Prostate gland (tissue), 2 donors: ENCODE data around the gene C1D. TPM values are rescaled to one million over a fixed set of nuclear protein-coding genes. Genes with fewer than 3 reads are reported as not detected.

Source experiments
- DNase-seq: peaks from one replicate; pipeline ENCODE4 v3.0.0-alpha.2; 2019; ENCODE audit warnings: low spot score
- H3K27ac ChIP-seq, 2 donors: fragments of 200-600 bp; sonication (generic); 2 replicates each; pipeline ENCODE4 v1.5.1; 2017 to 2019
- H3K27me3 ChIP-seq: fragments of 200-600 bp; sonication (generic); replicated peaks from 2 replicates; pipeline ENCODE4 v1.5.1; 2019; ENCODE audit not compliant: insufficient read depth
- H3K36me3 ChIP-seq, 2 donors: fragments of 200-600 bp; sonication (generic); 1 replicate in 1 of 2; 2 replicates in 1 of 2; pipeline versions ENCODE4 v1.5.1 to v1.8.1; 2017 to 2019
- H3K4me1 ChIP-seq: fragments of 200-600 bp; sonication (generic); replicated peaks from 2 replicates; pipeline ENCODE4 v1.5.1; 2019
- H3K4me3 ChIP-seq, 2 donors: fragments of 200-600 bp; sonication (generic); 2 replicates each; pipeline ENCODE4 v1.5.1; 2017 to 2019
- H3K9me3 ChIP-seq: fragments of 200-600 bp; sonication (generic); 2 replicates; pipeline ENCODE4 v1.5.1; 2017
- POLR2A ChIP-seq: fragments of 450-650 bp; IDR thresholded peaks from one replicate; pipeline ENCODE4 v1.6.1; 2016; ENCODE audit warnings: antibody characterized with exemption, mild to moderate bottlenecking
- POLR2AphosphoS5 ChIP-seq: sonication (generic); formaldehyde crosslinking; IDR thresholded peaks from one replicate; pipeline ENCODE4 v1.6.1; 2017; ENCODE audit warnings: antibody characterized with exemption
- WGBS: methylation state at CpG from one replicate; pipeline ENCODE4 v1.1.5; 2018; 5-methylcytosine and 5-hydroxymethylcytosine counted together
- intact Hi-C: fragments of 100-400 bp; cut with DNase I; formaldehyde crosslinking; loops from one replicate; pipeline ENCODE4 v1.14.2; 2022
- total RNA-seq, 2 donors: library from RNA; depleted of rRNA; stranded (reverse); fragments of >200 nt; gene quantifications; one replicate each; pipeline ENCODE4 v1.1.0, GENCODE V29; 2016
- TF ChIP-seq, protein P1 (sequence below), 4 experiments: fragments of 200-600 bp in 2 of 4; fragments of 450-650 bp in 2 of 4; sonication (generic) in 2 of 4; IDR thresholded peaks; 1 replicate in 3 of 4; 2 replicates in 1 of 4; pipeline ENCODE4 v1.5.1; 2016 to 2019; ENCODE audit warnings: antibody characterized with exemption in 4 of 4, mild to moderate bottlenecking in 2 of 4, moderate library complexity in 2 of 4

The C1D gene
- total RNA-seq, 2 donors from 2014 or later, result 31.5 to 51.6 TPM

DNA sequence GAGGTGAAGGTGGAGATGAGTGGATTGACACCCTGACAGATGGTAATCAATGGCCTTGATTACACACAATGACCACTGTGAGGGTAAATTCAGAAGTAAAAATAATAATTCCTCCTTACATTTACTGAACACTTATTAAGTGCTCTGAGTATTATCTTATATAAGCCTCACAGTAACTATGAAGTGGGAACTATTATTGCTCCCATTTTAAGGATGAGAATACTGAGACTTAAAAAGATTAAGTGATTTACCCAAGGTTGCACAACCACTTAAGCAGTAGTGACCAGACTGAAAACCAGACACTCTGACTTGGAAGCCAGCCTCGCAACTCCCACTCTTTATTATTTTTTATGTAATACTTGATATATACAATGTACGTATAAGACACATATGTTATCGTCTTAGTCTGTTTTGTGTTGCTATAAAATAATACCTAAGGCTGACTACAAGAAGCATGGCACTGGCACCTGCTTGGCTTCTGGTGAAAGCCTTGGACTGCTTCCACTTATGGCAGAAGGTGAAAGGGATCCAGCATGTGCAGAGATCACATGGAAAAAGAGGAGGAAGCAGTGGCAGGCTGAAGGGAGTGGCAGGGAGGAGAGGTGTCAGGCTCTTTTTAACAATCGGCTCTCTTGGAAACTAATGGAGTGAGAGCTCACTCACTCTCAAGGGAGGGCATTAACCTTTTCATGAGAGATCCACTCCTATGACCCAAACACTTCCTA lies 41.5 kb upstream of the C1D start:
- DNase-seq, result no peak
- Histone ChIP-seq H3K4me1 (no peaks in the 10 kb centered on the region), H3K9me3 (no peaks in the 10 kb centered on the region), H3K27ac (no peak overlapping the region), H3K4me3 (no peak overlapping the region), H3K27me3 (no peaks in the 10 kb centered on the region), H3K36me3 (no peaks in the 10 kb centered on the region)
- intact Hi-C loops, result no loop called here
- TF ChIP-seq POLR2AphosphoS5, result no peak
- TF ChIP-seq, protein P1, sequence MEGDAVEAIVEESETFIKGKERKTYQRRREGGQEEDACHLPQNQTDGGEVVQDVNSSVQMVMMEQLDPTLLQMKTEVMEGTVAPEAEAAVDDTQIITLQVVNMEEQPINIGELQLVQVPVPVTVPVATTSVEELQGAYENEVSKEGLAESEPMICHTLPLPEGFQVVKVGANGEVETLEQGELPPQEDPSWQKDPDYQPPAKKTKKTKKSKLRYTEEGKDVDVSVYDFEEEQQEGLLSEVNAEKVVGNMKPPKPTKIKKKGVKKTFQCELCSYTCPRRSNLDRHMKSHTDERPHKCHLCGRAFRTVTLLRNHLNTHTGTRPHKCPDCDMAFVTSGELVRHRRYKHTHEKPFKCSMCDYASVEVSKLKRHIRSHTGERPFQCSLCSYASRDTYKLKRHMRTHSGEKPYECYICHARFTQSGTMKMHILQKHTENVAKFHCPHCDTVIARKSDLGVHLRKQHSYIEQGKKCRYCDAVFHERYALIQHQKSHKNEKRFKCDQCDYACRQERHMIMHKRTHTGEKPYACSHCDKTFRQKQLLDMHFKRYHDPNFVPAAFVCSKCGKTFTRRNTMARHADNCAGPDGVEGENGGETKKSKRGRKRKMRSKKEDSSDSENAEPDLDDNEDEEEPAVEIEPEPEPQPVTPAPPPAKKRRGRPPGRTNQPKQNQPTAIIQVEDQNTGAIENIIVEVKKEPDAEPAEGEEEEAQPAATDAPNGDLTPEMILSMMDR (IDR thresholded peaks at IDR 0.05), result no peak
- TF ChIP-seq POLR2A, result no peak
- WGBS, result 73% methylated on average over 4 of the region's 4 CpGs

DNA sequence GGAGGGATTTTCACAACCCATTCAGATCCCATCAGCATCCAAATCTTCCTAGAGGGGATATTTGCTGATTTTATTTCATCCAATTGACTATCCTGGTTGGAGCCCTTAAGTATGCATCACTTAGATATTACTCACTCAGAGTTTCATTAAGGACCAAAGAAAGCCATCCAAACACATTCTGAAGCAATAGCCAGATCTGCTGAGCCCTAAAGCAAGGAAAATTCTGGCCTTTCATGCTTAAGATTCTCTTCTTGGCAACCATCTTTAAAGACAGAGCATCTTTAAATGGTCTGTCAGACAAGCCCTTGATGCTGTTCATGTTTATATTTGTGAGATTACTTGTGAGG lies 40.9 kb upstream of the C1D start:
- Histone ChIP-seq H3K4me3 (no peak overlapping the region), H3K27ac (no peak overlapping the region), H3K4me1 (no peaks in the 10 kb centered on the region), H3K27me3 (no peaks in the 10 kb centered on the region), H3K9me3 (no peaks in the 10 kb centered on the region), H3K36me3 (no peaks in the 10 kb centered on the region)
- DNase-seq, result no peak
- TF ChIP-seq, protein P1 (IDR thresholded peaks at IDR 0.05), result no peak
- no peak for TF ChIP-seq POLR2AphosphoS5
- no peak for TF ChIP-seq POLR2A
- intact Hi-C loops, result no loop called here

DNA sequence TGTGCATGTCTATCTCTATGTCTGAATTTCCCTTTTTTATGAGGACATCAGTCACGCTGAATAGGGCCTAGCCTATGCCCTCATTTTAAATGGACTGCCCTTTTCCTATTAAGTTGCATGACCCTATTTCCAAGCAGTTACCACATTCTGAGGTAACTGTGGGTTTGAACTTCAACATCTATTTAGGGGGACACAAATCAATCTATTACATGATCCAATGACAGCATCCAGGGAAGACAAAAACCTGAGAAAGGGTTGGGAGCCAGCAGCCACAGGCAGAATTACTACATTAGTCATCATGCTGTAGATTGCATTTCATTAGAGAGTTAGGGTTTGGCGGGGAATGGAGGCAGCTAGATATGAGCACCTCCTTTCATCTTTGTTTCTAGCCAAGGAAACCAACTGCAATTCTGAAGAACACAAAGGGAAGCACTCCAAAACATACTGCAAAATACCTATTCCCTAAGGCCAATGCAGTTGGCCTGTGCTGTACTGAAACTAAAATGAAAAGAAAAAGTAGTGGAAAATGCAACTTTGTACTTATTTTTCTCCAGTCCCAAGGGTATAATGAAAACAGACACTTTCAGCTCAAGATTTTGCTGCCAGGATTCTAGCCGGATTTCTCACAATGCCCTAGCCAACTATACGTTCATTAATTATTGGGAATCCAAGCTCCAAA lies 40.4 kb upstream of the C1D start:
- WGBS, result 77% methylated on average over 4 of the region's 4 CpGs
- intact Hi-C loops, result no loop called here
- TF ChIP-seq, protein P1 (IDR thresholded peaks at IDR 0.05), result no peak
- TF ChIP-seq POLR2A (no peak), POLR2AphosphoS5 (no peak)
- Histone ChIP-seq H3K27ac (no peak overlapping the region), H3K36me3 (no peaks in the 10 kb centered on the region), H3K4me1 (no peaks in the 10 kb centered on the region), H3K27me3 (no peaks in the 10 kb centered on the region), H3K4me3 (no peak overlapping the region), H3K9me3 (no peaks in the 10 kb centered on the region)
- no peak for DNase-seq

DNA sequence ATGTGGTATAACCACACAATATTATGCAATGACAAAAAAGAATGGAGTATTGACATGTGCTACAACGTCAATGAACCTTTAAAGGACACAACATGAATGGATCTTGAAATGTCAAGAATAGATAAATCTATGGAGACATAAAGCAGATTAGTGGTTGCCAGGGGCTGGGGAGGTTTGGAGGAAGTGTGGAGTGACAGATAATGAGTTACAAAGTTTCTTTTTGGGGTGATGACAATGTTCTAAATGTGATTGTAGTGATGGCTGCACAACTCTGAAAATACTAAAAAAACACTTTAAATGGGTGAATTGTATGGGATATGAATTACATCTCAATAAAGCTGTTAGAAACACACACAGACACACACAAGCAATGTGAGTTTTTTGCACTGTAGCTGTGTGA lies 37.4 kb upstream of the C1D start:
- no peak overlapping the region for H3K4me3 ChIP-seq
- DNase-seq, result no peak
- H3K27ac ChIP-seq, result no peak overlapping the region
- no peaks in the 10 kb centered on the region for H3K9me3 ChIP-seq
- TF ChIP-seq, protein P1 (IDR thresholded peaks at IDR 0.05), result no peak
- TF ChIP-seq POLR2AphosphoS5 (no peak), POLR2A (no peak)
- no peaks in the 10 kb centered on the region for H3K36me3 ChIP-seq
- 79% methylated on average over 1 of the region's 1 CpG for WGBS
- no peaks in the 10 kb centered on the region for H3K4me1 ChIP-seq
- intact Hi-C loops, result no loop called here
- no peaks in the 10 kb centered on the region for H3K27me3 ChIP-seq

DNA sequence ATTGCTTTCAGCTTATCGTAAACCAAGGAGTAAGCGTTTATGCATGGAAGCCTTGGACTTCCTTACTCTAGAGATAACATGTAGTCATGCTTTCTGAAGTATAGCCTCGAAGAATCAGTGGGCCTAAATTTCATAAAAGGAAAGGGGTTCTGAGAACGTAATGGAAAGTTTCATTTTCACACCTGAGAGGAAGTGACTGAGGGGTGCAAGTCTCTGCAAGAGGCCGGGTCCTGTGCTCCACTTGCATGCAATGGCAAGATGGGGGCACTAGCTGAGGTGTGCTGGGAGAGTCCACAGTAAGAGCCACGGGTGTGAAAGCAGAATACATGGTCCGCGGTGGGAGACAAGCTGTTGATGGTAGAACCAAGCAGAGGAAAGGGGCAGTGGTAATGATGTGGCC lies 36.5 kb upstream of the C1D start:
- TF ChIP-seq, protein P1 (IDR thresholded peaks at IDR 0.05), result no peak
- TF ChIP-seq POLR2AphosphoS5 (no peak), POLR2A (no peak)
- H3K4me1 ChIP-seq, result no peaks in the 10 kb centered on the region
- no peaks in the 10 kb centered on the region for H3K27me3 ChIP-seq
- H3K9me3 ChIP-seq, result no peaks in the 10 kb centered on the region
- H3K4me3 ChIP-seq, result no peak overlapping the region
- no peaks in the 10 kb centered on the region for H3K36me3 ChIP-seq
- no peak for DNase-seq
- intact Hi-C loops, result no loop called here
- WGBS, result 92% methylated on average over 8 of the region's 8 CpGs
- no peak overlapping the region for H3K27ac ChIP-seq
